Right atrium auricular region (tissue), 2 donors: ENCODE results near the gene ICA1L. TPM values are rescaled to one million over a fixed set of nuclear protein-coding genes. Genes with fewer than 3 reads are reported as not detected.

Source experiments
- DNase-seq: peaks from one replicate; pipeline ENCODE4 v3.0.0-alpha.2; 2019; ENCODE audit warnings: low spot score
- H3K27ac ChIP-seq, 2 donors: fragments of 200-600 bp; sonication (generic); 1 replicate in 1 of 2; 2 replicates in 1 of 2; pipeline ENCODE4 v1.5.1; 2016 to 2019
- H3K27me3 ChIP-seq, 2 donors: fragments of 200-600 bp; sonication (generic); one replicate each; pipeline versions ENCODE4 v1.5.1 to v1.6.0; 2017 to 2019
- H3K36me3 ChIP-seq: fragments of 200-600 bp; sonication (generic); one replicate; pipeline ENCODE4 v1.5.1; 2016
- H3K4me1 ChIP-seq, 2 donors: fragments of 200-600 bp; sonication (generic); one replicate each; pipeline versions ENCODE4 v1.5.1 to v1.6.0; 2017 to 2019
- H3K4me3 ChIP-seq, 2 donors: fragments of 200-600 bp; sonication (generic); 1 replicate in 1 of 2; 2 replicates in 1 of 2; pipeline ENCODE4 v1.5.1; 2017 to 2019; ENCODE audit warnings: mild to moderate bottlenecking in 1 of 2, moderate library complexity in 1 of 2
- H3K9me3 ChIP-seq, 2 donors: fragments of 200-600 bp; sonication (generic); one replicate each; pipeline ENCODE4 v1.5.1; 2019
- CTCF ChIP-seq, 2 donors: fragments of 200-600 bp; sonication (generic); IDR thresholded peaks; one replicate each; pipeline ENCODE4 v1.5.1; 2019; ENCODE audit warnings: antibody characterized with exemption in 2 of 2
- total RNA-seq, 2 donors: library from RNA; depleted of rRNA; stranded (reverse); fragments of >200 nt; gene quantifications; one replicate each; pipeline ENCODE4 v1.1.0, GENCODE V29; 2016

ICA1L gene
- total RNA-seq, 2 donors from 2014 or later: 8.6 to 8.9 TPM

GRCh38 chr2:202736826-202737225 is 134.7 kb downstream of the ICA1L start:
- Histone ChIP-seq H3K9me3 (peaks cover 0 to 15% of the 10 kb centered on the region in 2 donors), H3K4me1 (no peaks in the 10 kb centered on the region), H3K4me3 (no peak overlapping the region), H3K27me3 (no peaks in the 10 kb centered on the region), H3K27ac (no peak overlapping the region), H3K36me3 (no peaks in the 10 kb centered on the region)
- no peak for TF ChIP-seq CTCF (IDR thresholded peaks at IDR 0.05)
- DNase-seq: no peak

GRCh38 chr2:202726070-202726469 is 145.5 kb downstream of the ICA1L start:
- Histone ChIP-seq H3K27me3 (no peaks in the 10 kb centered on the region), H3K27ac (no peak overlapping the region), H3K9me3 (no peaks in the 10 kb centered on the region), H3K36me3 (no peaks in the 10 kb centered on the region), H3K4me3 (no peak overlapping the region), H3K4me1 (no peaks in the 10 kb centered on the region)
- DNase-seq: no peak
- TF ChIP-seq CTCF (IDR thresholded peaks at IDR 0.05): no peak

- no peak for TF ChIP-seq CTCF (IDR thresholded peaks at IDR 0.05)
- no peak for DNase-seq
These were observed 147.8 kb downstream of the ICA1L start for GRCh38 chr2:202723746-202724145.

More at GRCh38 chr2:202723746-202724145, 147.8 kb downstream of the ICA1L start:
- Histone ChIP-seq H3K36me3 (no peaks in the 10 kb centered on the region), H3K9me3 (no peaks in the 10 kb centered on the region), H3K27me3 (no peaks in the 10 kb centered on the region), H3K27ac (no peak overlapping the region), H3K4me1 (no peaks in the 10 kb centered on the region), H3K4me3 (no peak overlapping the region)

Other genes with a start within 250 kb of the ICA1L start
- gene FAM117B, start 236.8 kb downstream of the ICA1L start, total RNA-seq: 1 to 10 TPM; 3.3 to 5.2 TPM
- 10 to 100 TPM; 13.6 to 15.9 TPM for gene WDR12, start 39.9 kb upstream of the ICA1L start, total RNA-seq
- 10 to 100 TPM in 1 of 2 donors, 1 to 10 TPM in 1; 5.3 to 11.2 TPM for gene CARF, start 40.5 kb upstream of the ICA1L start, total RNA-seq
- gene NBEAL1, start 143.1 kb upstream of the ICA1L start, total RNA-seq: 10 to 100 TPM; 11.6 to 20.1 TPM